NCI-H2029 treated with DMSO at 0.1 percent for 48 hours (cell line): Measurements from ENCODE around the gene TOR1AIP2.

Source experiments
- DNase-seq: peaks from one replicate; lab custom pipeline; 2025; lab: John Stamatoyannopoulos, UW

TOR1AIP2 gene

GRCh38 chr1:179877586-179878265 is at the start of gene TOR1AIP2:
TSS of gene TOR1AIP2 (minus strand) at chr1:179877803. CDS start at chr1:179852665, 25,138 bp downstream.
- peak; percentile 30 for DNase-seq

GRCh38 chr1:179926850-179927205 is 49.2 kb upstream of the TOR1AIP2 start:
- no peak for DNase-seq

GRCh38 chr1:179925922-179926849 is 48.6 kb upstream of the TOR1AIP2 start:
- no peak for DNase-seq

GRCh38 chr1:179925302-179925701 is 47.7 kb upstream of the TOR1AIP2 start:
- DNase-seq, result no peak

- DNase-seq, result no peak
Observed at GRCh38 chr1:179924268-179924667, 46.7 kb upstream of the TOR1AIP2 start.

- DNase-seq, result no peak
Observed at GRCh38 chr1:179923029-179923428, 45.4 kb upstream of the TOR1AIP2 start.

GRCh38 chr1:179921981-179922872 is 44.6 kb upstream of the TOR1AIP2 start:
- DNase-seq, result no peak

- no peak for DNase-seq
Observed at GRCh38 chr1:179921472-179921871, 43.9 kb upstream of the TOR1AIP2 start.

GRCh38 chr1:179917601-179918429 is 40.2 kb upstream of the TOR1AIP2 start:
- DNase-seq, result no peak

GRCh38 chr1:179911812-179912211 is 34.2 kb upstream of the TOR1AIP2 start:
- no peak for DNase-seq

- no peak for DNase-seq
Observed at GRCh38 chr1:179910934-179911333, 33.3 kb upstream of the TOR1AIP2 start.

GRCh38 chr1:179889589-179889988 is 12.0 kb upstream of the TOR1AIP2 start:
- DNase-seq, result no peak

GRCh38 chr1:179888071-179888470 is 10.5 kb upstream of the TOR1AIP2 start:
- DNase-seq, result no peak

- DNase-seq, result no peak
Observed at GRCh38 chr1:179883745-179884138, 6.1 kb upstream of the TOR1AIP2 start.

GRCh38 chr1:179883040-179883744 is 5.6 kb upstream of the TOR1AIP2 start:
- DNase-seq, result no peak

- DNase-seq, result peak; percentile 49
Observed at GRCh38 chr1:179882253-179883039, 4.8 kb upstream of the TOR1AIP2 start, which contains the start of gene TOR1AIP1. TSS of gene TOR1AIP1 (plus strand) at chr1:179882285. CDS start at chr1:179882503, 218 bp downstream.

GRCh38 chr1:179881642-179882252 is 4.1 kb upstream of the TOR1AIP2 start:
- DNase-seq, result no peak

- DNase-seq, result no peak
Observed at GRCh38 chr1:179879797-179880196, 2.2 kb upstream of the TOR1AIP2 start.

- no peak for DNase-seq
Observed at GRCh38 chr1:179876300-179876715, 1.3 kb downstream of the TOR1AIP2 start.
